HG02759 (cell line): ENCODE results near the gene GATB.
"Not testable (repeated sequence)": the region's sequence is repeated elsewhere in the genome, so short reads cannot be mapped to it uniquely, and the experiment has no call there.

Experiments used
- ATAC-seq: cut with Tn5 transposase; IDR thresholded peaks from one replicate; pipeline ENCODE4 v1.9.1; 2021; ENCODE audit warnings: mild to moderate bottlenecking, moderate library complexity; ENCODE audit not compliant: unreplicated experiment

GATB gene

GRCh38 chr4:151736361-151736760, 24.4 kb downstream of the GATB start:
- no peak for ATAC-seq

GRCh38 chr4:151731670-151732069, 29.1 kb downstream of the GATB start:
- ATAC-seq: not testable (repeated sequence)

- ATAC-seq: no peak
These were observed 30.9 kb downstream of the GATB start for GRCh38 chr4:151729731-151730559.

- no peak for ATAC-seq
These were observed 32.1 kb downstream of the GATB start for GRCh38 chr4:151728679-151729078.

- ATAC-seq: no peak
These were observed 32.8 kb downstream of the GATB start for GRCh38 chr4:151728006-151728405.

GRCh38 chr4:151727365-151727764, 33.4 kb downstream of the GATB start:
- no peak for ATAC-seq

GRCh38 chr4:151725087-151725486, 35.7 kb downstream of the GATB start:
- ATAC-seq: no peak

GRCh38 chr4:151721916-151722315, 38.9 kb downstream of the GATB start:
- no peak for ATAC-seq

- no peak for ATAC-seq
These were observed 39.3 kb downstream of the GATB start for GRCh38 chr4:151721466-151721865.

- no peak for ATAC-seq
These were observed 40.9 kb downstream of the GATB start for GRCh38 chr4:151719956-151720334.

- no peak for ATAC-seq
These were observed 41.5 kb downstream of the GATB start for GRCh38 chr4:151718984-151719955.

GRCh38 chr4:151717909-151718628, 42.7 kb downstream of the GATB start:
- no peak for ATAC-seq

GRCh38 chr4:151717314-151717713, 43.5 kb downstream of the GATB start:
- ATAC-seq: no peak

- no peak for ATAC-seq
These were observed 44.5 kb downstream of the GATB start for GRCh38 chr4:151716324-151716723.

GRCh38 chr4:151715881-151716280, 44.9 kb downstream of the GATB start:
- ATAC-seq: no peak

- ATAC-seq: no peak
These were observed 48.0 kb downstream of the GATB start for GRCh38 chr4:151712777-151713176.

GRCh38 chr4:151711646-151712045, 49.2 kb downstream of the GATB start:
- no peak for ATAC-seq

GRCh38 chr4:151709587-151709986, 51.2 kb downstream of the GATB start:
- ATAC-seq: no peak

GRCh38 chr4:151709071-151709470, 51.7 kb downstream of the GATB start:
- ATAC-seq: no peak

- no peak for ATAC-seq
These were observed 52.7 kb downstream of the GATB start for GRCh38 chr4:151708100-151708499.

- ATAC-seq: no peak
These were observed 57.4 kb downstream of the GATB start for GRCh38 chr4:151703401-151703800.
